Measurements from ENCODE around the gene LDLRAP1.

Gene LDLRAP1

GRCh38 chr1:25561421-25562100, 18.2 kb downstream of the LDLRAP1 start:
- H3K4me3 ChIP-seq (replicated peaks; ENCODE audit: low read depth, low read length), result no peak overlapping the region
- no peak for DNase-seq (ENCODE audit: low read depth)
- TF ChIP-seq, protein P1, sequence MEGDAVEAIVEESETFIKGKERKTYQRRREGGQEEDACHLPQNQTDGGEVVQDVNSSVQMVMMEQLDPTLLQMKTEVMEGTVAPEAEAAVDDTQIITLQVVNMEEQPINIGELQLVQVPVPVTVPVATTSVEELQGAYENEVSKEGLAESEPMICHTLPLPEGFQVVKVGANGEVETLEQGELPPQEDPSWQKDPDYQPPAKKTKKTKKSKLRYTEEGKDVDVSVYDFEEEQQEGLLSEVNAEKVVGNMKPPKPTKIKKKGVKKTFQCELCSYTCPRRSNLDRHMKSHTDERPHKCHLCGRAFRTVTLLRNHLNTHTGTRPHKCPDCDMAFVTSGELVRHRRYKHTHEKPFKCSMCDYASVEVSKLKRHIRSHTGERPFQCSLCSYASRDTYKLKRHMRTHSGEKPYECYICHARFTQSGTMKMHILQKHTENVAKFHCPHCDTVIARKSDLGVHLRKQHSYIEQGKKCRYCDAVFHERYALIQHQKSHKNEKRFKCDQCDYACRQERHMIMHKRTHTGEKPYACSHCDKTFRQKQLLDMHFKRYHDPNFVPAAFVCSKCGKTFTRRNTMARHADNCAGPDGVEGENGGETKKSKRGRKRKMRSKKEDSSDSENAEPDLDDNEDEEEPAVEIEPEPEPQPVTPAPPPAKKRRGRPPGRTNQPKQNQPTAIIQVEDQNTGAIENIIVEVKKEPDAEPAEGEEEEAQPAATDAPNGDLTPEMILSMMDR (IDR thresholded peaks at IDR 0.05; ENCODE audit: low read length, missing control alignments), result no peak

DNA sequence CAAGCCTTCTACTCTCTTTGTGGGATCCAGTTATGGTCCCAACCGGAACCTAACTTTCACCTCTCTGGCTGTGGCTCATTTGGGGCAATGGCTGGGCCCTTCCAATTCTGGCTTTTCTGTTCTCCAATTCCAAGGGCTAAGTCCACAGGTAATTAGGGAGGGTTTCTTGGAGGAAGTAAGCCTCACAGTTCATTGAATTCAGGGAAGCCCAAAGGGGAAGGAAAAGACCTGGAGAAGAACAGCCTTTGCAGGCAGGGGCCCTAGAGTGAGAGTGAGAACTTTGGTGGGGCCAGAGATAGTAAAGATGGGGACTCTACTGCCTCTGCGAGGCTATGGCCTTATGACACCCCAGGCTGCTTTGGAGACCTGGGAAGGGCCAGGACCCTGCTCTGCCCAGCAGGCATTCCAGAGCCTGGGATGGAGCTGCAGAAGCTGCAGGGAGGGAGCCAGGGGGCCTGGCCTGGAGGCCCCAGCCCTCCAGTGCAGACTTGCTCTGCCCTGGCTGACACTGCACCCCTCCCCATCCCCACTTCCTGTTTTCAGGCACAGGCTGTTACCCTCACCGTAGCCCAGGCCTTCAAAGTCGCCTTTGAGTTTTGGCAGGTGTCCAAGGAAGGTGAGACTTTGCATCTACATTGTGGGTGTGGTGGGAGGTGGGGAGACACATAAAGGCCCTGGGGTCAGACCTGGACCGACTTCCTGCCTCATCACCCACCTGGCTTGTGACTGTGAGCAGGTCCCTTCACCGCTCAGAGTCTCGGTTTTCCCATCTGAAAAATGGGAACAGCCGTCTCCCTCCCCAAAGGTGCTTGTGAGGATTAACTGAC, 18.9 kb downstream of the LDLRAP1 start:
- H3K4me3 ChIP-seq (replicated peaks; ENCODE audit: low read depth, low read length), result no peak overlapping the region
- TF ChIP-seq, protein P1 (IDR thresholded peaks at IDR 0.05; ENCODE audit: low read length, missing control alignments), result no peak
- DNase-seq (ENCODE audit: low read depth), result no peak

DNA sequence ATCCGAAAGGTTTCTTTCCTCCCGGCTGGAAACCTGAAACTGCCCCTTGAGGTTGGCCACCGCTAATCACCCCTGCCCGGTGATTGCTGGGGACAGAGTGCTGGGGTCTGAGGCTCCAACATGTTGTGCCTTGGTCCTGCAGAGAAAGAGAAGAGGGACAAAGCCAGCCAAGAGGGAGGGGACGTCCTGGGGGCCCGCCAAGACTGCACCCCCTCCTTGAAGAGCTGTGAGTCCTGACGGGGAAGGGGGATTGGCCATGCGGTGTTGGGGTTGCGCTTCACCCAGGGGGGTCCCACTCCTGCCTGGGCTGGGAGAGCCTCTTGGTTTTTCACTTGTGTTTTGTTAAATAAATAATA, 19.5 kb downstream of the LDLRAP1 start:
- DNase-seq (ENCODE audit: low read depth), result no peak
- no peak overlapping the region for H3K4me3 ChIP-seq (replicated peaks; ENCODE audit: low read depth, low read length)
- TF ChIP-seq, protein P1 (IDR thresholded peaks at IDR 0.05; ENCODE audit: low read length, missing control alignments), result no peak

DNA sequence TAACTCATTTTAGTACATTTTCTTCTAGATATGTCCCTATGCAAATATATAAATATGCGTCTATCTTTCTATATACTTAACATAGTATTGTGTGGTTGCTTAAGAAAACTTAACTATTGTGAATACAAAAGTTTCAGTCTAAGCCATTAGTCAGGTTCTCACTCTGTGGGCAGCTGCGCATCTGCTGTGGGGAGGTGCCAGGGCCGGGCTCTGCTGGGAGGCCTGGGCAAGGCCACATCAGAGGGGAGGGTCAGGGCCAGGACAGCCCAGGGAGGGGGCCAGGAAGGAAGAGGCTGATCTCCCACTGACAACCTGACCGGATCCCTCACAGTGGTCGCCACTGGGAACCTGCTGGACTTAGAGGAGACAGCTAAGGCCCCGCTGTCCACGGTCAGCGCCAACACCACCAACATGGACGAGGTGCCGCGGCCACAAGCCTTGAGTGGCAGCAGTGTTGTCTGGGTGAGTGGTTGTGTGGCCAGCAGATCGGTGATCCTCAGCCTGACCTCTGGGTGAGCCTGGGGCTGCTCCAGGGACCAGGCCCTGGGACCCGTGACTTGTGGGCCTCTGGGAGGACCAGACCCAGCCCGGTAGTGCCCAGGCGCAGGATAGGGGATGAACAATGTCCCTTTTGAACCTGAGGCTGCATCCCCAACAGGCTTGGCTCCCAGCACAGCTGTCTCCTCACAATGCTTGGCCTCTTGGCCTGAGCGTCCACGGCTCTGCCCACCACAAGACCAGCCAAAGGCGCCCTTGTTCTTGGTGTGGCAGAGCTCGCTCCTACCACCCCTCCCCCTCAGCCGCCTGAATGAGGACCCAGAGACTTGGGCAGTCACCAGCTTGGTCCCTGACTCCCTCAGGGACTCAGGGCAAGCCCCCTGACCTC, 20.2 kb downstream of the LDLRAP1 start:
- DNase-seq (ENCODE audit: low read depth), result no peak
- no peak overlapping the region for H3K4me3 ChIP-seq (replicated peaks; ENCODE audit: low read depth, low read length)

DNA sequence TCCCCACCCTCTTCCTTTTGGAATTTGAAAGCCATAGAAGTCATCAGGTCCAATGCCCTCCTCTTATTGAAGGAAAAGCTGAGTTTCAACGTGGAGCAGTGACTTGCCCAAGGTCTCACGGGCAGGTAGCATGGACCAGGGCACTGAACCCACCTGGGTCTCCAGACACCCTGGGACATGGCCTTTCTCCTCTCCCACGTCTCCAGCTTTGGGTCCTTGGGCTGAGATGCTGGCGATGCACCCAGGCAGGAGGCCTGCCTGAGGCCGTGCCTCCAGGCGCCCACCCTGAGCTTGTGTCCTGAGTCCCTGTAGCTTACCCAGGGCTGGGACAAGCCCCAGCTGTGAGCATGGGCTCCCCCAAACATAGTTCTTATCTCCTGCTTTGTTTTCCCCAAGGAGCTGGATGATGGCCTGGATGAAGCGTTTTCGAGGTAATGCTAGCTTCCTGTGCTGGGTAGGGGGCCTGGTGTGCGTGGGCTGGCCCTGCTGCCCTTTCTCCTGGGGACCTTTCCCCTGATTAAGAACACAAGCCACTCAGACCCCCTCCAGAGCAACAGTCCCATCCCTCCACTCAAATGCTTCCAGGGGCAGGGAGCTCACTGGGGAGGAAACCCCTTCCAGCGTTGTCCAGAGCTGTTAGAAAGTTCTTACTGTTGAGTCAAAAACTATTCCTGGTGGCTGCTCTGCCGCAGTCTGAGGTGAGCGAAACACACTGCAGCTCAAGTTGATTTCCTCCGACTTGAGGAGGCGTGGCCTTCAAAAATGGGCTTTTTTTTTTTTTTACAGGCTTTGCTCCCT, 21.6 kb downstream of the LDLRAP1 start:
- no peak for DNase-seq (ENCODE audit: low read depth)
- H3K4me3 ChIP-seq (replicated peaks; ENCODE audit: low read depth, low read length), result no peak overlapping the region
- TF ChIP-seq, protein P1 (IDR thresholded peaks at IDR 0.05; ENCODE audit: low read length, missing control alignments), result no peak

More for the DNA sequence above, 20.2 kb downstream of the LDLRAP1 start:
- TF ChIP-seq, protein P1 (IDR thresholded peaks at IDR 0.05; ENCODE audit: low read length, missing control alignments), result no peak

GRCh38 chr1:25565626-25566025, 22.2 kb downstream of the LDLRAP1 start:
- H3K4me3 ChIP-seq (replicated peaks; ENCODE audit: low read depth, low read length), result no peak overlapping the region
- DNase-seq (ENCODE audit: low read depth), result no peak
- TF ChIP-seq, protein P1 (IDR thresholded peaks at IDR 0.05; ENCODE audit: low read length, missing control alignments), result no peak
